GM12872 (cell line): ENCODE data around the gene DYRK3.

Source experiments
- CTCF ChIP-seq: IDR thresholded peaks from 3 replicates; pipeline ENCODE4 v1.5.1; 2011; ENCODE audit warnings: low read depth, mild to moderate bottlenecking, low read length, moderate library complexity; ENCODE audit not compliant: insufficient read depth

The DYRK3 gene

GRCh38 chr1:206635978-206636345 lies 626 bp downstream of the DYRK3 start:
- TF ChIP-seq CTCF, result no peak

GRCh38 chr1:206636671-206637070 lies 1.3 kb downstream of the DYRK3 start:
- no peak for TF ChIP-seq CTCF

- no peak for TF ChIP-seq CTCF
Measured at GRCh38 chr1:206637605-206638004, 2.3 kb downstream of the DYRK3 start.

- TF ChIP-seq CTCF, result no peak
Measured at GRCh38 chr1:206643118-206643698, 7.9 kb downstream of the DYRK3 start.

GRCh38 chr1:206646504-206646903 lies 11.2 kb downstream of the DYRK3 start:
- TF ChIP-seq CTCF, result no peak

- no peak for TF ChIP-seq CTCF
Measured at GRCh38 chr1:206647224-206647623, 11.9 kb downstream of the DYRK3 start.

- TF ChIP-seq CTCF, result no peak
Measured at GRCh38 chr1:206649261-206649921, 14.1 kb downstream of the DYRK3 start.
